ENCODE results near the gene TMEM51. TPM values are rescaled to one million over a fixed set of nuclear protein-coding genes. Genes with fewer than 3 reads are reported as not detected.

Gene TMEM51
- total and polyA plus RNA-seq, 9 of the 15 experiments (the other 6 are each of a cell fraction or from before 2014, with no cell fraction given): 0.06 to 1.4 (median 0.58) TPM

DNA sequence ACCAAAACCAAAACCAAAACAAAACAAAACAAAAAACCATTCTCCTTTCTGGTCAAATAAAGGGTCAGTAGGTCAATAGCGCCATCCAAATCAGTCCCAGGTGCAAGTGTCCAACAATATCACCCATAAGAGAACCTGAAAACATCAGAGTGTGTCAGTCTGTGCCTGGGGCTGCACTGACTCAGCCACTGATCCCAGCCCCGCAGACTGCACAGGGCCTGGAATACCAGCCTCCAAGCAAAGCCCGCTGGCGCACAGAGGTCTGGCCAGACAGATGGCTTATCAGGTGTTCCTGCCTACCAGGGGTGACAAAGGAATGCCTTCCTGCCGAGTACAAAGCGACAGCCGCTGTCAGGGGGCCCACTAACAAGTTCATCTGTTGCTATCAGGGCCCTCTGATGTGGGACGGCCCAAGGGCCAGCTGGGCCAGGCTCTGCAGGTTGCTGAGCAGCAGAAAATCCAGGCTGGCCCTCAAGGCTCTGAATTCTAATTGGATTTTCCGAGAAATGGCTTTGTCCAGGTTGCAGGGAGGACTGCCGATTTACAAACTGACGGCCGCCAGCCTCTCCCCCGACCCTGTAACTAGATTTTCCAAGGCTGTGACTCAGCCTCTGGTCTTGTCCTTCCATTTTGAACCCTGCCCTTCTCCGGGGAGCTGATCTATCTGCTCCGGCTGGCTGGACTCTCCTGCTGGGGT is 13.7 kb upstream of the TMEM51 start:
- CTCF ChIA-PET (ENCODE audit: low intra/inter-chr PET ratio): no interaction called here
- TF ChIP-seq, protein P1, sequence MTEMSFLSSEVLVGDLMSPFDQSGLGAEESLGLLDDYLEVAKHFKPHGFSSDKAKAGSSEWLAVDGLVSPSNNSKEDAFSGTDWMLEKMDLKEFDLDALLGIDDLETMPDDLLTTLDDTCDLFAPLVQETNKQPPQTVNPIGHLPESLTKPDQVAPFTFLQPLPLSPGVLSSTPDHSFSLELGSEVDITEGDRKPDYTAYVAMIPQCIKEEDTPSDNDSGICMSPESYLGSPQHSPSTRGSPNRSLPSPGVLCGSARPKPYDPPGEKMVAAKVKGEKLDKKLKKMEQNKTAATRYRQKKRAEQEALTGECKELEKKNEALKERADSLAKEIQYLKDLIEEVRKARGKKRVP (CRISPR knock-in tag; IDR thresholded peaks at IDR 0.05): no peak
- TF ChIP-seq CBFA2T2 (conservative IDR thresholded peaks at IDR 0.05): 0 out of 2 replicates have a peak, but pooled peaks have one; percentile 22
- peak; percentile 46; the same call in 1 of the 2 replicates for TF ChIP-seq FOSL1 (tag; conservative IDR thresholded peaks at IDR 0.05)
- TF ChIP-seq, protein P2, sequence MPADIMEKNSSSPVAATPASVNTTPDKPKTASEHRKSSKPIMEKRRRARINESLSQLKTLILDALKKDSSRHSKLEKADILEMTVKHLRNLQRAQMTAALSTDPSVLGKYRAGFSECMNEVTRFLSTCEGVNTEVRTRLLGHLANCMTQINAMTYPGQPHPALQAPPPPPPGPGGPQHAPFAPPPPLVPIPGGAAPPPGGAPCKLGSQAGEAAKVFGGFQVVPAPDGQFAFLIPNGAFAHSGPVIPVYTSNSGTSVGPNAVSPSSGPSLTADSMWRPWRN (IDR thresholded peaks at IDR 0.05; ENCODE audit: low read depth): no peak
- TF ChIP-seq THRAP3 (IDR thresholded peaks at IDR 0.05; ENCODE audit: borderline replicate concordance): no peak
- TF ChIP-seq ILK (tag; IDR thresholded peaks at IDR 0.05; ENCODE audit: borderline replicate concordance, low read depth): no peak
- TF ChIP-seq HMG20B (CRISPR knock-in tag; IDR thresholded peaks at IDR 0.05): no peak
- peak; percentile 30; the same call in 1 of the 2 replicates for TF ChIP-seq ZNF263 (CRISPR knock-in tag; IDR thresholded peaks at IDR 0.05; ENCODE audit: borderline replicate concordance)
- 0 out of 2 replicates have a peak, but pooled peaks have one; percentile 38 for TF ChIP-seq ZBTB17 (CRISPR knock-in tag; IDR thresholded peaks at IDR 0.05)
- peak; percentile 81 for TF ChIP-seq ZNF134 (CRISPR knock-in tag; conservative IDR thresholded peaks at IDR 0.05)
- TF ChIP-seq GABPA (tag; conservative IDR thresholded peaks at IDR 0.05; ENCODE audit: low read depth): no peak
- no peak for TF ChIP-seq KAT2B (IDR thresholded peaks at IDR 0.05; ENCODE audit: low read depth, low read length)
- TF ChIP-seq, protein P3, sequence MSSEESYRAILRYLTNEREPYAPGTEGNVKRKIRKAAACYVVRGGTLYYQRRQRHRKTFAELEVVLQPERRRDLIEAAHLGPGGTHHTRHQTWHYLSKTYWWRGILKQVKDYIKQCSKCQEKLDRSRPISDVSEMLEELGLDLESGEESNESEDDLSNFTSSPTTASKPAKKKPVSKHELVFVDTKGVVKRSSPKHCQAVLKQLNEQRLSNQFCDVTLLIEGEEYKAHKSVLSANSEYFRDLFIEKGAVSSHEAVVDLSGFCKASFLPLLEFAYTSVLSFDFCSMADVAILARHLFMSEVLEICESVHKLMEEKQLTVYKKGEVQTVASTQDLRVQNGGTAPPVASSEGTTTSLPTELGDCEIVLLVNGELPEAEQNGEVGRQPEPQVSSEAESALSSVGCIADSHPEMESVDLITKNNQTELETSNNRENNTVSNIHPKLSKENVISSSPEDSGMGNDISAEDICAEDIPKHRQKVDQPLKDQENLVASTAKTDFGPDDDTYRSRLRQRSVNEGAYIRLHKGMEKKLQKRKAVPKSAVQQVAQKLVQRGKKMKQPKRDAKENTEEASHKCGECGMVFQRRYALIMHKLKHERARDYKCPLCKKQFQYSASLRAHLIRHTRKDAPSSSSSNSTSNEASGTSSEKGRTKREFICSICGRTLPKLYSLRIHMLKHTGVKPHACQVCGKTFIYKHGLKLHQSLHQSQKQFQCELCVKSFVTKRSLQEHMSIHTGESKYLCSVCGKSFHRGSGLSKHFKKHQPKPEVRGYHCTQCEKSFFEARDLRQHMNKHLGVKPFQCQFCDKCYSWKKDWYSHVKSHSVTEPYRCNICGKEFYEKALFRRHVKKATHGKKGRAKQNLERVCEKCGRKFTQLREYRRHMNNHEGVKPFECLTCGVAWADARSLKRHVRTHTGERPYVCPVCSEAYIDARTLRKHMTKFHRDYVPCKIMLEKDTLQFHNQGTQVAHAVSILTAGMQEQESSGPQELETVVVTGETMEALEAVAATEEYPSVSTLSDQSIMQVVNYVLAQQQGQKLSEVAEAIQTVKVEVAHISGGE (CRISPR knock-in tag; IDR thresholded peaks at IDR 0.05): 0 out of 6 replicates have a peak, but pooled peaks of 1 of the 3 experiments have one; percentile 25
- TF ChIP-seq CHD2 (IDR thresholded peaks at IDR 0.05; ENCODE audit: low read depth, low read length): no peak
- TF ChIP-seq, protein P4, sequence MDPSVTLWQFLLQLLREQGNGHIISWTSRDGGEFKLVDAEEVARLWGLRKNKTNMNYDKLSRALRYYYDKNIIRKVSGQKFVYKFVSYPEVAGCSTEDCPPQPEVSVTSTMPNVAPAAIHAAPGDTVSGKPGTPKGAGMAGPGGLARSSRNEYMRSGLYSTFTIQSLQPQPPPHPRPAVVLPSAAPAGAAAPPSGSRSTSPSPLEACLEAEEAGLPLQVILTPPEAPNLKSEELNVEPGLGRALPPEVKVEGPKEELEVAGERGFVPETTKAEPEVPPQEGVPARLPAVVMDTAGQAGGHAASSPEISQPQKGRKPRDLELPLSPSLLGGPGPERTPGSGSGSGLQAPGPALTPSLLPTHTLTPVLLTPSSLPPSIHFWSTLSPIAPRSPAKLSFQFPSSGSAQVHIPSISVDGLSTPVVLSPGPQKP (CRISPR knock-in tag; IDR thresholded peaks at IDR 0.05): no peak
- H3K9me1 ChIP-seq (ENCODE audit: control insufficient read depth, insufficient read depth, low read length): no peaks in the 10 kb centered on the region

More for the DNA sequence above, 13.7 kb upstream of the TMEM51 start:
- no peak overlapping the region for H2AFZ ChIP-seq (ENCODE audit: low read depth, low read length)
- no peaks in the 10 kb centered on the region; a peak in 1 of 5 replicates for H3K4me1 ChIP-seq (replicated peaks in 1 of 2; ENCODE audit: control insufficient read depth in 2 of 2, insufficient read depth in 2 of 2, low read length in 2 of 2)
- BruUV-seq (replicated peaks): no TSS peak
- no peak overlapping the region for H3K4me2 ChIP-seq (ENCODE audit: insufficient read depth, low read length)
- POLR2A ChIA-PET: interaction anchor here (0.6 to 1.4 kb wide), 4 partner anchors 162 to 1505 kb away, joined by 3 to 4 read pairs (median 4); no protein-coding TSS in a partner anchor
- no peaks in the 10 kb centered on the region for H3K9me3 ChIP-seq (replicated peaks; ENCODE audit: control insufficient read depth, insufficient read depth, low read depth, low read length)
- H3K9ac ChIP-seq (ENCODE audit: insufficient read depth in 1 of 2, low read depth in 2 of 2, low read length in 2 of 2): peak overlapping the region in 1 of 2 experiments; percentile 48; a peak in 1 of 4 replicates
- H3K79me2 ChIP-seq (ENCODE audit: control insufficient read depth, insufficient read depth, low read length): no peaks in the 10 kb centered on the region
- ATAC-seq: peak; percentile 45
- 1% methylated on average over 15 of the region's 15 CpGs for WGBS (ENCODE audit: insufficient coverage, low coverage, missing lambda C conversion rate)
- H4K20me1 ChIP-seq (replicated peaks; ENCODE audit: control insufficient read depth, insufficient read depth, low read length): no peaks in the 10 kb centered on the region; the same call in 1 of the 2 replicates
- peaks cover 31 to 58% of the 10 kb centered on the region in 2 experiments for H3K27me3 ChIP-seq (ENCODE audit: control insufficient read depth in 2 of 2, insufficient read depth in 2 of 2, low read length in 2 of 2)
- H3K4me3 ChIP-seq: no peak overlapping the region
- in situ Hi-C loops (cut with MboI): no loop called here
- no peak overlapping the region for H3K27ac ChIP-seq (ENCODE audit: extremely low read depth, low read depth, low read length)
- H3K36me3 ChIP-seq (ENCODE audit: control insufficient read depth, insufficient read depth, low read length): no peaks in the 10 kb centered on the region
- intact Hi-C loops (cut with micrococcal nuclease): no loop called here
- no peak for FAIRE-seq
- DNase-seq (ENCODE audit: extremely low read depth in 1 of 4, low spot score in 3 of 4): peak in 1 of 4 experiments; percentile 16
